HepG2 (cell line): Measurements from ENCODE around the gene IL36B. TPM values are rescaled to one million over a fixed set of nuclear protein-coding genes. Genes with fewer than 3 reads are reported as not detected.

Experiments used
- ATAC-seq: fragments of 200-7000 bp; cut with Tn5 transposase; 3 replicates; pipeline ENCODE4 v1.9.1; 2020; ENCODE audit warnings: mild to moderate bottlenecking, moderate library complexity
- BruUV-seq: library from RNA; stranded (reverse); fragments of 400-500 nt; replicated peaks from 2 replicates; lab custom pipeline; 2021; lab: Mats Ljungman, UMichigan
- CTCF ChIA-PET: fragments of 300-600 bp; formaldehyde crosslinking; extraction: SDS; loops from one replicate; lab custom pipeline; 2021; ENCODE audit warnings: low total read pairs, inconsistent platforms, low intra/inter-chr PET ratio; lab: Yijun Ruan, JAX
- POLR2A ChIA-PET: fragments of 350-600 bp; sonication (Branson Sonifier 250); formaldehyde crosslinking; loops from one replicate; lab custom pipeline; 2020; ENCODE audit warnings: antibody characterized with exemption, inconsistent platforms; lab: Yijun Ruan, JAX
- DNase-seq: peaks from one replicate; pipeline ENCODE4 v3.0.0-alpha.2; 2015; ENCODE audit warnings: low spot score
- FAIRE-seq: peaks from 3 replicates; lab custom pipeline; 2011; peaks lifted over from hg19 to GRCh38; lab: Jason Lieb, UNC
- H2AFZ ChIP-seq: one replicate; pipeline ENCODE4 v1.6.1; 2011; ENCODE audit warnings: low read length, inconsistent platforms
- H3K27ac ChIP-seq: fragments of 300-600 bp; 3 replicates; pipeline ENCODE4 v1.8.0; 2011; ENCODE audit warnings: mixed run types, mild to moderate bottlenecking, mixed read lengths, low read length, inconsistent platforms; ENCODE audit not compliant: insufficient read depth; ENCODE audit errors: extremely low read length
- H3K27me3 ChIP-seq, 2 experiments: fragments of 200-600 bp in 1 of 2; 2 replicates in 1 of 2; 3 replicates in 1 of 2; pipeline versions ENCODE4 v1.6.0 to v1.8.0; 2011; ENCODE audit warnings: low read length in 2 of 2, mild to moderate bottlenecking in 2 of 2, moderate library complexity in 2 of 2, inconsistent platforms in 1 of 2; ENCODE audit not compliant: insufficient read depth in 2 of 2, control insufficient read depth in 1 of 2
- H3K36me3 ChIP-seq, 2 experiments: fragments of 200-600 bp in 1 of 2; replicated peaks in 1 of 2; 2 replicates in 1 of 2; 3 replicates in 1 of 2; pipeline versions ENCODE4 v1.5.1 to v1.8.0; 2011; ENCODE audit warnings: low read length in 2 of 2, inconsistent platforms in 1 of 2; ENCODE audit not compliant: insufficient read depth in 2 of 2, control insufficient read depth in 1 of 2
- H3K4me1 ChIP-seq: 2 replicates; pipeline ENCODE4 v1.5.1; 2012; ENCODE audit warnings: low read length, inconsistent platforms; ENCODE audit not compliant: insufficient read depth
- H3K4me2 ChIP-seq: 2 replicates; pipeline ENCODE4 v1.6.0; 2011; ENCODE audit warnings: low read depth, low read length, inconsistent platforms
- H3K4me3 ChIP-seq, 3 experiments: fragments of 200-600 bp in 1 of 3; sonication (generic), shearing (Covaris generic) in 1 of 3; replicated peaks in 1 of 3; 2 replicates each; pipeline ENCODE4 v1.5.1; 2011 to 2016; ENCODE audit warnings: low read length in 3 of 3, inconsistent platforms in 2 of 3, low read depth in 2 of 3, mild to moderate bottlenecking in 2 of 3, control low read depth in 1 of 3, mixed read lengths in 1 of 3; ENCODE audit not compliant: insufficient read depth in 1 of 3
- H3K79me2 ChIP-seq: one replicate; pipeline ENCODE4 v1.6.1; 2011; ENCODE audit warnings: low read length, inconsistent platforms; ENCODE audit not compliant: insufficient read depth
- H3K9ac ChIP-seq: 2 replicates; pipeline ENCODE4 v1.6.0; 2011; ENCODE audit warnings: mild to moderate bottlenecking, low read depth, low read length, inconsistent platforms; ENCODE audit not compliant: insufficient read depth
- H3K9me3 ChIP-seq: 2 replicates; pipeline ENCODE4 v1.5.1; 2012; ENCODE audit warnings: mild to moderate bottlenecking, low read length
- H4K20me1 ChIP-seq: 2 replicates; pipeline ENCODE4 v1.6.0; 2011; ENCODE audit warnings: inconsistent platforms, mild to moderate bottlenecking, low read length, moderate library complexity; ENCODE audit not compliant: insufficient read depth
- GPN1 ChIP-seq: sonication (generic); formaldehyde crosslinking; IDR thresholded peaks from 2 replicates; pipeline ENCODE4 v1.5.1; 2020; ENCODE audit warnings: missing genetic modification reagents, borderline replicate concordance
- IRX3 ChIP-seq: sonication (generic); formaldehyde crosslinking; IDR thresholded peaks from 2 replicates; pipeline ENCODE4 v1.8.1; 2023; ENCODE audit warnings: mild to moderate bottlenecking, low read depth, missing genetic modification reagents, borderline replicate concordance
- MIER2 ChIP-seq: IDR thresholded peaks from 2 replicates; pipeline ENCODE4 v1.6.1; 2016; ENCODE audit warnings: missing biosample characterization, missing genetic modification reagents
- PBX2 ChIP-seq: IDR thresholded peaks from 2 replicates; pipeline ENCODE4 v1.6.1; 2016; ENCODE audit warnings: control low read depth
- PITX1 ChIP-seq: sonication (generic); formaldehyde crosslinking; IDR thresholded peaks from 2 replicates; pipeline ENCODE4 v1.5.1; 2020; ENCODE audit warnings: mild to moderate bottlenecking, missing genetic modification reagents
- RCOR2 ChIP-seq: IDR thresholded peaks from 2 replicates; pipeline ENCODE4 v1.6.1; 2016; ENCODE audit warnings: missing biosample characterization, missing genetic modification reagents
- SOX6 ChIP-seq, 2 experiments: fragments of 450-650 bp in 1 of 2; sonication (generic) in 1 of 2; formaldehyde crosslinking in 1 of 2; IDR thresholded peaks; 2 replicates each; pipeline versions ENCODE4 v1.4.0 to v1.6.1; 2017 to 2020; ENCODE audit warnings: antibody characterized with exemption in 1 of 2, mild to moderate bottlenecking in 1 of 2, missing genetic modification reagents in 1 of 2
- TRIM24 ChIP-seq: sonication (generic); formaldehyde crosslinking; IDR thresholded peaks from 2 replicates; pipeline ENCODE4 v1.8.0; 2022; ENCODE audit warnings: mild to moderate bottlenecking, missing genetic modification reagents
- ZNF614 ChIP-seq: IDR thresholded peaks from 2 replicates; pipeline ENCODE4 v1.6.1; 2018; ENCODE audit warnings: missing biosample characterization, missing genetic modification reagents, inconsistent platforms, borderline replicate concordance
- ZNF710 ChIP-seq: sonication (generic); formaldehyde crosslinking; IDR thresholded peaks from 2 replicates; pipeline ENCODE4 v1.5.0; 2020; ENCODE audit warnings: mild to moderate bottlenecking, missing genetic modification reagents, borderline replicate concordance
- ZNF772 ChIP-seq: sonication (generic); formaldehyde crosslinking; IDR thresholded peaks from 2 replicates; pipeline ENCODE4 v1.5.0; 2020; ENCODE audit warnings: mild to moderate bottlenecking, missing genetic modification reagents
- in situ Hi-C: cut with HindIII; loops from 2 replicates; pipeline ENCODE4 v1.10.0; 2017; ENCODE audit warnings: low pct_unique_long_range_greater_than_20kb; ENCODE audit not compliant: extremely low pct_ligation_motif_present
- intact Hi-C: fragments of 100-400 bp; cut with micrococcal nuclease; formaldehyde crosslinking; loops from one replicate; pipeline ENCODE4 v1.10.0; 2022; ENCODE audit not compliant: unreplicated experiment
- polyA plus RNA-seq, 8 experiments: library from polyadenylated mRNA; depleted of rRNA in 3 of 8; stranded (reverse) in 7 of 8; unstranded in 1 of 8; fragments of >200 nt; fragmentation: Illumina TruSeq in 4 of 8; extraction: Trizol in 4 of 8; gene quantifications; 2 replicates each; pipeline versions ENCODE4 v1.2.1 to v1.2.3, GENCODE V29; 2011 to 2016; ENCODE audit warnings: low read depth in 4 of 8, missing spikeins in 1 of 8, mixed read lengths in 1 of 8; ENCODE audit not compliant: insufficient read depth in 1 of 8
- total RNA-seq, 5 experiments: library from RNA; depleted of rRNA; stranded (reverse); fragments of >200 nt; fragmentation: Illumina TruSeq; extraction: Trizol; gene quantifications; 2 replicates each; pipeline ENCODE4 v1.2.3, GENCODE V29; 2016; ENCODE audit warnings: low read depth in 1 of 5

The IL36B gene
- total and polyA plus RNA-seq, 2 of the 13 experiments (the other 11 are each of a cell fraction or from before 2014, with no cell fraction given), result not detected

GRCh38 chr2:113088213-113088992, 35.7 kb upstream of the IL36B start:
- peaks cover 0 to 4% of the 10 kb centered on the region in 2 experiments; a peak in 1 of 5 replicates for H3K27me3 ChIP-seq
- peak; percentile 85 for DNase-seq
- TF ChIP-seq ZNF614 (CRISPR knock-in tag) (peak; percentile 69; the same call in 1 of the 2 replicates), MIER2 (peak; percentile 89), GPN1 (CRISPR knock-in tag) (no peak), RCOR2 (CRISPR knock-in tag) (peak; percentile 79; the same call in 1 of the 2 replicates), PBX2 (CRISPR knock-in tag) (no peak), IRX3 (CRISPR knock-in tag) (no peak), SOX6 (IDR thresholded peaks at IDR 0.05) (no peak), SOX6 (CRISPR knock-in tag; IDR thresholded peaks at IDR 0.05) (peak; percentile 79), PITX1 (CRISPR knock-in tag) (0 out of 2 replicates have a peak, but pooled peaks have one; percentile 64), ZNF772 (0 out of 2 replicates have a peak, but pooled peaks have one; percentile 58), TRIM24 (no peak), ZNF710 (CRISPR knock-in tag) (peak; percentile 53; the same call in 1 of the 2 replicates)

More at GRCh38 chr2:113088213-113088992, 35.7 kb upstream of the IL36B start:
- Histone ChIP-seq H3K9ac (no peak overlapping the region), H3K36me3 (no peaks in the 10 kb centered on the region), H3K4me1 (peaks cover 38% of the 10 kb centered on the region), H2AFZ (no peak overlapping the region), H3K4me2 (peak overlapping the region; percentile 34), H3K27ac (peak overlapping the region; percentile 14), H3K9me3 (no peaks in the 10 kb centered on the region; the same call in 1 of the 2 replicates), H3K79me2 (no peaks in the 10 kb centered on the region), H3K4me3 (peak overlapping the region in 1 of 3 experiments; percentile 1; a peak in 1 of 6 replicates), H4K20me1 (no peaks in the 10 kb centered on the region)
- FAIRE-seq, result peak; percentile 92
- in situ Hi-C loops (loop anchor here (10.0 kb wide), 1 partner anchor 286 kb away; no protein-coding TSS in a partner anchor), intact Hi-C loops (loop anchor here (1.0 kb wide), 1 partner anchor 39 kb away; the partner anchor contains the start of gene IL1RN)
- BruUV-seq, result no TSS peak
- peak; percentile 99 for ATAC-seq
- ChIA-PET POLR2A (interaction anchor here (0.6 to 6.5 kb wide), 19 partner anchors 8 to 504 kb away, joined by 3 to 45 read pairs (median 4); partner anchors contain the start of genes CHCHD5, IL1RN and PSD4), CTCF (no interaction called here)
